Peyer's patch (tissue), 4 donors: ENCODE results near the gene STK32C. TPM values are rescaled to one million over a fixed set of nuclear protein-coding genes. Genes with fewer than 3 reads are reported as not detected.

Source experiments
- DNase-seq, 3 donors: peaks; one replicate each; pipeline ENCODE4 v3.0.0-alpha.2; 2017 to 2019
- H3K27ac ChIP-seq, 4 donors: fragments of 200-600 bp; sonication (generic); one replicate each; pipeline ENCODE4 v1.5.1; 2016 to 2019
- H3K27me3 ChIP-seq, 2 donors: fragments of 200-600 bp; sonication (generic); one replicate each; pipeline ENCODE4 v1.5.1; 2019
- H3K36me3 ChIP-seq, 3 donors: fragments of 200-600 bp; sonication (generic); one replicate each; pipeline ENCODE4 v1.5.1; 2016 to 2019
- H3K4me1 ChIP-seq, 4 donors: fragments of 200-600 bp; sonication (generic); one replicate each; pipeline ENCODE4 v1.5.1; 2016 to 2019
- H3K4me3 ChIP-seq, 4 donors: fragments of 200-600 bp; sonication (generic); 1 replicate in 3 of 4; 2 replicates in 1 of 4; pipeline ENCODE4 v1.5.1; 2016 to 2019; ENCODE audit warnings: mild to moderate bottlenecking in 1 of 4
- H3K9me3 ChIP-seq, 4 donors: fragments of 200-600 bp; sonication (generic); one replicate each; pipeline ENCODE4 v1.5.1; 2016 to 2019; ENCODE audit warnings: mild to moderate bottlenecking in 1 of 4
- POLR2A ChIP-seq, 2 donors: fragments of 450-650 bp; IDR thresholded peaks; one replicate each; pipeline ENCODE4 v1.5.1; 2017; ENCODE audit warnings: antibody characterized with exemption in 2 of 2, mild to moderate bottlenecking in 2 of 2, moderate library complexity in 2 of 2
- total RNA-seq, 4 donors: library from RNA; depleted of rRNA; stranded (reverse); fragments of >200 nt; gene quantifications; one replicate each; pipeline ENCODE4 v1.1.0, GENCODE V29; 2016
- TF ChIP-seq, protein P1 (sequence below), 6 experiments: fragments of 450-650 bp in 4 of 6; fragments of 200-600 bp in 2 of 6; sonication (generic) in 1 of 6; IDR thresholded peaks; one replicate each; pipeline ENCODE4 v1.5.1; 2017 to 2019; ENCODE audit warnings: antibody characterized with exemption in 6 of 6, mild to moderate bottlenecking in 3 of 6, moderate library complexity in 1 of 6

STK32C gene
- total RNA-seq, 4 donors from 2014 or later: 0.35 to 23.9 (median 4.4) TPM

DNA sequence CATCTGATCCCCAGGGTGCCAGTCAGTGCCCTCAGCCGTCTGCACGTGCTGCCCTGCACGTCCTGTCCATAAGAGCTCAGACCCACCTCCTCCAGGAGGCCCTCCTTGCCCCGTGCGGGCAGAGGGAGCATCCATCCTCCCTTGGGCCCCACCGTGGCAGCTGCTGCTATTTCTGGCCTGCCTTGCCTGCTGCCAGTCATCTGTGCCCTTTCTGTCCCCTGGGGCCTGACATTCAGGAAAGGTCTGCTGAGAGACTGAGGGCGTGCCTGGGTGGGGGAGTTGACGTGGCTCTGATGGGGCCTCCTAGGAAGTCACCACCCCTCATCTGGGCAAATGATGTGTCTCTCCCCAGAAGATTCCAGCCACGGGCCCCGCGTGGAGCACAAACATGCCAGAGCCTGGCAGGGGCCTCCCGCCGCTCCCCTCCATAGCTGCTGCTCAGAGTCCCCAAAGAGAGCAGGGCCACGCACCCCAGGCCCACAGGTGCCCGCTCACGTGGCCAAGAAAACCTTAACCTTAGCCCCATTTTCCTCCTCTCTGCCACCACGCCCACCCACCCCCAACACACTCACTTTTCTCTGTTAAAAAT is 99.2 kb downstream of the STK32C start:
- Histone ChIP-seq H3K27me3 (no peaks in the 10 kb centered on the region), H3K9me3 (no peaks in the 10 kb centered on the region), H3K4me1 (no peaks in the 10 kb centered on the region), H3K36me3 (no peaks in the 10 kb centered on the region), H3K4me3 (no peak overlapping the region), H3K27ac (no peak overlapping the region)
- DNase-seq: no peak
- TF ChIP-seq, protein P1, sequence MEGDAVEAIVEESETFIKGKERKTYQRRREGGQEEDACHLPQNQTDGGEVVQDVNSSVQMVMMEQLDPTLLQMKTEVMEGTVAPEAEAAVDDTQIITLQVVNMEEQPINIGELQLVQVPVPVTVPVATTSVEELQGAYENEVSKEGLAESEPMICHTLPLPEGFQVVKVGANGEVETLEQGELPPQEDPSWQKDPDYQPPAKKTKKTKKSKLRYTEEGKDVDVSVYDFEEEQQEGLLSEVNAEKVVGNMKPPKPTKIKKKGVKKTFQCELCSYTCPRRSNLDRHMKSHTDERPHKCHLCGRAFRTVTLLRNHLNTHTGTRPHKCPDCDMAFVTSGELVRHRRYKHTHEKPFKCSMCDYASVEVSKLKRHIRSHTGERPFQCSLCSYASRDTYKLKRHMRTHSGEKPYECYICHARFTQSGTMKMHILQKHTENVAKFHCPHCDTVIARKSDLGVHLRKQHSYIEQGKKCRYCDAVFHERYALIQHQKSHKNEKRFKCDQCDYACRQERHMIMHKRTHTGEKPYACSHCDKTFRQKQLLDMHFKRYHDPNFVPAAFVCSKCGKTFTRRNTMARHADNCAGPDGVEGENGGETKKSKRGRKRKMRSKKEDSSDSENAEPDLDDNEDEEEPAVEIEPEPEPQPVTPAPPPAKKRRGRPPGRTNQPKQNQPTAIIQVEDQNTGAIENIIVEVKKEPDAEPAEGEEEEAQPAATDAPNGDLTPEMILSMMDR (IDR thresholded peaks at IDR 0.05): no peak
- TF ChIP-seq POLR2A (IDR thresholded peaks at IDR 0.05): no peak

DNA sequence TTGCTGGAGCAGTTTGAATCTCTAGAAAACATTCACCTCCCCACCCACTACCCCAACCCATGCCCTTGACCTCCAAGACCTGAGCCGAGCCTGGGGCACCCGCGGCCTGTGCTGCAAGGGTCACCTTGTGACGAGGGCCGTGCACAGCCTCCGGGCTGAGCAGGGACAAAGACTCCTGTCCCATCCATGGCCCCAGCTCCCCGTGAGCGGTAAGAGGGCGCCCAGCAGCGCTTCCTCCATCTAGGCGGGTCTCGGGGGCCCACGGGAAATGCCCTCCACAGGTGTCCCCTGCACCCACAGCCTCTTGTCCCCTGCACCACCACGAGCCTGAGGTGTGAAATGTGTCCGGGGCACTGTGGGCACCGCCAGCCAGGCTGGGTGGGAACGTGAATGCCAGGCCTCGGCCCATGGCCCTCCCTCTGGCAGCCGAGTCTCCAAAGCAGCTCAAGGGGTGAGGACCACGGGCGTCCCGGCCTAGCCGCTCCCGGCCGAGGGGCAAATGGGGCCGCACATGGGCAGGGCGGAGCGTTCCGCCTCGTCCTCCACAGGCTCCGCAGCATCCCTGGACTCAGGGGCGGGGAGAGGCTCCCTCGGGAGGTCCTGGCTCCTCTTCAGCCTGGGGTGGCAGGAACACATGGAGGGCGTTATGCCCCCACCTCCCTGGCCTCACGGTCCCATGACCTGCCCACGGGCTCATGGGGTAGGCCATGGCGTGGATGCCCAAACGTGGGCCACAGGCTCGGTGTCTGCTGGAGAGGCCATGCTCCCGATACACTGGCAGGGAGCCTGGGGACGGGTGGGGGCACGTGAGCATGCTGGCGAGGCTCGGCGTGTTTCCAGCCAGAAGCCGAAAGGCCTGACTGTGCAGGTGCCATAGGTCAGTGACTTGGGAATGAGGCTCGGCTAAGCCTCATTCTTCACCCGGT is 100.0 kb downstream of the STK32C start:
- no peak for DNase-seq
- H3K9me3 ChIP-seq: no peaks in the 10 kb centered on the region
- TF ChIP-seq, protein P1 (IDR thresholded peaks at IDR 0.05): no peak
- no peak for TF ChIP-seq POLR2A (IDR thresholded peaks at IDR 0.05)

DNA sequence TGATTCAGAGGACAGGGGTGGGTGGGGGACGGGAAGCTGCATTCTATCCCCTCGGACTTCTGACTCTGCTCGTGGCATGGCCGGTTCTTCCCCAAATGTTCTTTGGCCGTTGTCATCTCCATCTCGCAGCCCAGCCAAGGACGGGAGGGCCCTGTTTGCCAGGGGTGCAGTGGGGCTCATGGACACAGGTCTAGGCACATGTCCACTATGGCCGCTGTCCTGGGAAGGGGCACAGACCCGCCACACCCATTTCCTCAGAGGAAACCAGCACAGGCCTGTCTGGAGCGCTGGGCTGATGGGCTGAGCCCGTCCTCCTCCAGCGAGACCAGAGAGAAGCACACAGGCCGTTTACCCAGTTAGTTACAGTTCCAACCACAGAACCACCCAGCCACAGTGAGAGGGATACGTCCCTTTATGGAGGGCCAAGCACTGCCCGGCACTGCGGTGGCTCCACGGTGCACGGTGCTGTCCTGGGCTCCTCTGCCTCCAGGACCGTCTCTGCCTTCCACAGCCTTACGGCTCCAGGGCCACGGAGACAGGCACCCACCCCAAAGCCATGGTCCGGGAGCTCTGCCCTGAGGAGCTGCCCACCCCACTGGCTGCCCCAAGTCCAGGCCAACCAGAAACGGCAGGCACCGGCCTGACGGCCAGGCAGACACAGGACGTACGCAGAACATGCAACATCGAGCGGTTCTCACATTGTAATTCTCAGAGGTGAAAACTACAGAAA is 100.8 kb downstream of the STK32C start:
- Histone ChIP-seq H3K27ac (no peak overlapping the region), H3K27me3 (no peaks in the 10 kb centered on the region), H3K4me1 (no peaks in the 10 kb centered on the region), H3K36me3 (no peaks in the 10 kb centered on the region), H3K4me3 (no peak overlapping the region), H3K9me3 (no peaks in the 10 kb centered on the region)
- no peak for DNase-seq
- TF ChIP-seq POLR2A (IDR thresholded peaks at IDR 0.05): no peak
- TF ChIP-seq, protein P1 (IDR thresholded peaks at IDR 0.05): no peak

More for the DNA sequence above, 100.0 kb downstream of the STK32C start:
- Histone ChIP-seq H3K27me3 (no peaks in the 10 kb centered on the region), H3K4me3 (no peak overlapping the region), H3K27ac (no peak overlapping the region), H3K4me1 (no peaks in the 10 kb centered on the region), H3K36me3 (no peaks in the 10 kb centered on the region)

DNA sequence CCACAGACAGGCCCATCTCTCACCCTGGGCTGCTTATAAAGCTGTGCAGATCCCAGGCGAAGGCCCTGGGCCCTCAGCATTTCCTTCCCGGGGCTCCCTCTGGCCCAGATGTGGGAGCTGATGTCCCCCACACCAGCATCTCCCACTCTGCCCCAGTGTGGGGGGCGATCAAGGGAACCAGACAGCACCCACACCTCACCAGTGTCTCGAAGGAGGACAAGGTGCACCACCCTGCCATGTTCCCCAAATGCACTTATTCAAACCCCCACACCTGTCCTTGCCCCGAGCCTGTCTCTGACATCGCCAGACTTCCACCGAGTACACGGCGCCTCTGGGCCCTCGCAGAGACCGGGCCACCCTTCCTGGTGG is 101.4 kb downstream of the STK32C start:
- DNase-seq: no peak
- no peaks in the 10 kb centered on the region for H3K36me3 ChIP-seq

More for the DNA sequence above, 101.4 kb downstream of the STK32C start:
- H3K27me3 ChIP-seq: no peaks in the 10 kb centered on the region
- no peaks in the 10 kb centered on the region for H3K4me1 ChIP-seq
- H3K4me3 ChIP-seq: no peak overlapping the region
- H3K9me3 ChIP-seq: no peaks in the 10 kb centered on the region
- H3K27ac ChIP-seq: no peak overlapping the region
- no peak for TF ChIP-seq POLR2A (IDR thresholded peaks at IDR 0.05)
- TF ChIP-seq, protein P1 (IDR thresholded peaks at IDR 0.05): no peak
